Measurements from ENCODE around the gene CFAP54. TPM values are rescaled to one million over a fixed set of nuclear protein-coding genes. Genes with fewer than 3 reads are reported as not detected.
"Not testable (repeated sequence)": the region's sequence is repeated elsewhere in the genome, so short reads cannot be mapped to it uniquely, and the experiment has no call there.

CFAP54 gene
- polyA plus RNA-seq, 3 donors from 2014 or later: 0.13 TPM; not detected in 2

DNA sequence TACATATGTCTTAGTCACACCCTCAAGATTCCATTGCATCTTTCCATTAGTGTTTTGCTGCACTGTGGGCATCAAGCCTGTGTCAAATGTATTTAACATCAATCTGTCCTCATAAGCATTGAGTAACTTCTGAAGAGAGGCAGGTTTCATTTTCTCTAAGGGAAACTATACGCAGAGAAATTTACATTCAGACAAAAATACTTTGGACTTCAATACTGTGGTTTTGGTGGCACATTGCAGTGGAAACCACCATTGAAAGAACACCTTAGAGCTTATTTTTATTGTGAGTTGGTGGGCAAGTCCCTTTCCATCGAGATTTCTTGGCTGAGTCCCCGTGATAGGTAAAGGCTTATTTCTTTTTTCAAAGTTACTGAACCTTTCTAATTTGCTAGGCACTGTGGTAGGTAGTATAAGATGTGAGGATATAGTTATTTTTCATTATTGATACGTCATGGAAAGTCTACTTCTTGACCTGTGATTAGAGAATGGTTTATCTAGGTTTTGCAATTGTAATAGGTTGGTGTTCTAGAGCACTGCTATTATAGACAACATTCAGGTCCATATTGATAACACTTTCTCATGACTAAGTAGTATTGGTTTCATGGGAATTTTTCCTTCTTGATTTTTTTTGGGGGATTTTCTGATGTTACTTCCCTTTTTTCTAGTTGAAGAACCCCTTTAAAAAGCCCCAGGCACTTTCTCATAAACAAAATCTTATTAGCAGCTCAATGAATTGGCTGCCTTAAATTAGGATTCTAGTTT is 81.9 kb downstream of the CFAP54 start:
- no peaks in the 10 kb centered on the region for H3K36me3 Mint-ChIP-seq
- peak overlapping the region in 1 of 5 donors; percentile 32 for H3K4me3 Mint-ChIP-seq
- no peaks in the 10 kb centered on the region for H3K9me3 Mint-ChIP-seq
- H3K4me1 Mint-ChIP-seq: no peaks in the 10 kb centered on the region
- DNase-seq: no peak
- H3K27ac Mint-ChIP-seq: no peak overlapping the region
- H3K27me3 Mint-ChIP-seq (ENCODE audit: low read depth in 3 of 3): peaks cover 2 to 8% (median 8%) of the 10 kb centered on the region in 3 donors

DNA sequence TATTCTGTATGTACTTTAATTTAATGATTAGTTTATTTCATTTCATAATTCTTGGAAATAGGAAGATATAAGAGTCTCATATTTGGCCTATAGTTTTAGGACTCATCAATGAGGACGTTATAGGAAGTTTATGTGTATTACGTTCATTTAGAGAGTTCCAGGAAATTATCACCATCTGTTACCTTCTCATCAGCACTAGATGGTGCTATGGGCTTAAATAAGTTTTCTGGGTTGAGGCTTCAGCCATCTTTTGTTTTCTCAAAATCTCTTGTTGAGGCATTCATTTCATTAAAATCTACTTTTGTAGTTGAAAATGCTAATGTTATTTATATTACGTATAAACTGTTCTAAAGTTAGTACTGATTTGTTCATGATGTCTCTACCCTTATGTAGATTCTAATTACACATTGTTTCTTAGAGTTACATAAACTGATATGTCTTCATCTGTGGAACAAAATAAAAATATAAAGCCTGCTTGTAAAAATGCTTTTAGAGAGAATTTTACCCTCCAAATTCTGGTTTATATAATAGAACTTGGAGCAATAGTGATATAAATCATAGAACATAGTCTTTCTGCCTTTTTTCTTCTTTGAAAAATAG is 89.2 kb downstream of the CFAP54 start:
- H3K4me1 Mint-ChIP-seq: no peaks in the 10 kb centered on the region
- peak; percentile 37 to 51 (median 45) for DNase-seq
- peaks cover 0 to 4% (median 0%) of the 10 kb centered on the region in 3 donors for H3K27me3 Mint-ChIP-seq (ENCODE audit: low read depth in 3 of 3)
- no peak overlapping the region for H3K4me3 Mint-ChIP-seq
- no peak overlapping the region for H3K27ac Mint-ChIP-seq
- no peaks in the 10 kb centered on the region for H3K9me3 Mint-ChIP-seq
- no peaks in the 10 kb centered on the region for H3K36me3 Mint-ChIP-seq

DNA sequence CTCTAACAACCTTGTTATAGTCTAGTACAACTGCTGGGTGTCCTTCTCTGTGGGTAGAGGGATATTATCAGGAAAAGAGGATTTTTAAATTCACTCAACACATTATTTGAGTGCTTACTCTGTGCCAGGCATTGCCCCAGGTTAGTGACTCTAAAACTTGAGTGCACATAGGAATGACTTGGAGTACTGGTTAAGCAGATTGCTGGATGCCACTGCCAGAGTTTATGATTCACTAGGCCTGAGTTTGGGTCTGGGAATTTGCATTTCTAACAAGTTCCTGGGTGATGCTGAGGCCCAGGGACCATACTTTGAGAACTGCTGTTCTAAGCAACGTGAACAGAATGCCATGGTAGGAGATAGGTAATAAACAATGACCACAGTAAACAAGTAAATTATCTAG is 96.6 kb downstream of the CFAP54 start:
- peaks cover 4 to 6% (median 5%) of the 10 kb centered on the region in 3 donors for H3K27me3 Mint-ChIP-seq (ENCODE audit: low read depth in 3 of 3)
- H3K36me3 Mint-ChIP-seq: no peaks in the 10 kb centered on the region
- no peak overlapping the region for H3K4me3 Mint-ChIP-seq
- H3K4me1 Mint-ChIP-seq: no peaks in the 10 kb centered on the region
- DNase-seq: no peak
- peaks cover 0 to under 1% (median 0%) of the 10 kb centered on the region in 6 donors for H3K9me3 Mint-ChIP-seq
- no peak overlapping the region for H3K27ac Mint-ChIP-seq

DNA sequence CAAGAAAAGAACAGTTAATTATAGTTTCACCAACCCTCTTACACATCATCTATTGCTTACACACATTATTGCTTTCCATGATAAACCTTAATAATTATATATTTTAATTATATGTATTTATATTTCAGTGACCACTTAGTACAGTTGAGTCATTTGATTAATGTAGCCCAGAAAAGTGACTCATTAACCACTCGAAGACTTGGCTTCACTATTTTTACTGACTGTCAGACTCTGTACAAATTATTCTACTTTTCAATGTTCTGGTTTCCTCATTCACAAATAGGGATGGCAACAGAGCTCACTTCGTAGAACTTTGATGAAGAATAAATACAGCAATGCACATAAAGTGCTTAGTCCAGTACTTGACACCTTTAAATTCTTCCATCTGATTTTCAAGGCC is 98.3 kb downstream of the CFAP54 start:
- Mint-ChIP-seq H3K4me3 (no peak overlapping the region), H3K36me3 (no peaks in the 10 kb centered on the region), H3K27ac (no peak overlapping the region), H3K27me3 (ENCODE audit: low read depth in 3 of 3) (peaks cover 4 to 7% (median 6%) of the 10 kb centered on the region in 3 donors), H3K4me1 (no peaks in the 10 kb centered on the region), H3K9me3 (peaks cover 0 to 2% (median 0%) of the 10 kb centered on the region in 6 donors)
- no peak for DNase-seq

DNA sequence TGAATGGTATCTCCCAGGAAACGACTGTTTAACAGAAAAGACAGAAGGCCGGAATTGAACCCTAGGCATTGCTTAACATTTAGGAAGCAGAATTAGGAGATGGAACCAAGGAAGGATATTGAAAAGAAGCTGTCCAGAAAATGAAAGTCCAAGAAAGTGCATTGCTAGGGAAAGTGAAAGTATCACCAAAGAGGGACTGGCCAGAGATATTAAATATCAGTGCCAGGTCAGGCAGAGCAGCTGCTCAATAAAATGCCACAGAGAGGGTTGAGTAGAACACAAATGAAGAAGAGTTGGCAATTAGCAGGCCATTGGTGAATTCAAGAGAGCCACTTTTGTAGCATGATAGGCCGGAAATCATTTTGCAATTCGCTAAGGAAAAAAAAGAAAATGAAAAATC is 101.6 kb downstream of the CFAP54 start:
- DNase-seq: no peak
- Mint-ChIP-seq H3K9me3 (peaks cover 0 to 2% (median 0%) of the 10 kb centered on the region in 6 donors), H3K4me3 (no peak overlapping the region), H3K4me1 (no peaks in the 10 kb centered on the region), H3K27me3 (ENCODE audit: low read depth in 3 of 3) (peaks cover 0 to 10% (median 4%) of the 10 kb centered on the region in 3 donors), H3K36me3 (no peaks in the 10 kb centered on the region), H3K27ac (no peak overlapping the region)

DNA sequence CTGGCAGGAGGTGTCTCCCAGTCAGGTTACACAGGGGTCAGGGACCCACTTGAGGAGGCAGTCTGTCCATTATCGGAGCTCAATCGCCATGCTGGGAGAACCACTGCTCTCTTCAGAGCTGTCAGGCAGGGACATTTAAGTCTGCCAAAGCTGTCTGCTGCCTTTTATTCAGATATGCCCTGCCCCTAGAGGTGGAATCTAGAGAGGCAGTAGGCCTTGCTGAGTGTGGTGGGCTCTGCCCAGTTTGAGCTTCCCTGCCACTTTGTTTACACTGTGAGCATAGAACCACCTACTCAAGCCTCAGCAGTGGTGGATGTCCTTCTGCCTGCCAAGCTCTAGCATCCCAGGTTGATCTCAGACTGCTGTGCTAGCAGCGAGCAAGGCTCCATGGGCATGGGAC is 115.0 kb downstream of the CFAP54 start:
- not testable (repeated sequence) for DNase-seq, H3K4me1 Mint-ChIP-seq, H3K27ac Mint-ChIP-seq, H3K4me3 Mint-ChIP-seq, H3K9me3 Mint-ChIP-seq, H3K36me3 Mint-ChIP-seq
- peaks cover 0 to 16% (median 6%) of the 10 kb centered on the region in 3 donors for H3K27me3 Mint-ChIP-seq (ENCODE audit: low read depth in 3 of 3)

DNA sequence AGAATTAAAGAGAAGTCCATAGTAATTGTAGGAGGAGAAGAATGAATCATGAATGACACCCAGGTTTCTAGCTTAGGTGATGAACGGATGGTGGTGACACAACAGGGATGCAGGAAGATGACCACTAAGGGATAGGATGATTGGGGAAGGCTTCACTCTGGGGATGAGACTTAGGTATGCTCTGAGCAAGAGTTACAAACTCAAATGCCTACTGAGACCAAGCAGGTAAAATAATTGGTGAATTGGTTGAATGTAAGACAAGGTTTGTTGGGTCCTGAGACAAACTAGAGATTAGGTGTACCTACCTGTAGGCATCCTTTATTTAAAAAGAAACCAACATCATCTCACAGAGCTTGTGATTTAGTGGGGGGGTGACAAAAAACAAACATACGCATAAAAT is 116.3 kb downstream of the CFAP54 start:
- no peak for DNase-seq

DNA sequence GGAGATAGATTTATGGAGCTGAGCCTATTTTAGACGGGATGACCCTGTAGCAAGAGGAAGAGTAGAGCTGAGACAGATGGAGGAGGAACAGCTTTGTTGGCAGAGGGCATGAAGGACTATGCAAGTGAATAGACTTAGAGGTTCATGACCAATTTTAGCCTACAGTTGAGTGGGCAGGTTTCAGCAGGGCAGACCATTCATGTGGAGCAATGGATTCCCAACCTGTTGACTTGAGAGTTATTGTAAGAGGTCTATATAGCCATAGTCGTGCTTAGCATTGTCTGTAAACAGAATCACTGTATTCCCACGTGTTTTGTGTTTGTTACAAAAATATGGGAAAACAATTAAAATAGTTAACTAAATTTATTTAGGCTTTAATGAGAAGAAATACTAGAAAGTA is 116.8 kb downstream of the CFAP54 start:
- H3K27me3 Mint-ChIP-seq (ENCODE audit: low read depth in 3 of 3): peaks cover 0 to 15% (median 5%) of the 10 kb centered on the region in 3 donors
- H3K4me3 Mint-ChIP-seq: no peak overlapping the region
- H3K9me3 Mint-ChIP-seq: peaks cover 0 to 5% (median 0%) of the 10 kb centered on the region in 6 donors

More for the DNA sequence above, 116.3 kb downstream of the CFAP54 start:
- no peak overlapping the region for H3K4me3 Mint-ChIP-seq
- no peak overlapping the region for H3K27ac Mint-ChIP-seq
- H3K36me3 Mint-ChIP-seq: no peaks in the 10 kb centered on the region
- H3K27me3 Mint-ChIP-seq (ENCODE audit: low read depth in 3 of 3): peaks cover 0 to 15% (median 5%) of the 10 kb centered on the region in 3 donors
- H3K4me1 Mint-ChIP-seq: no peaks in the 10 kb centered on the region
- H3K9me3 Mint-ChIP-seq: peaks cover 0 to 5% (median 0%) of the 10 kb centered on the region in 6 donors

DNA sequence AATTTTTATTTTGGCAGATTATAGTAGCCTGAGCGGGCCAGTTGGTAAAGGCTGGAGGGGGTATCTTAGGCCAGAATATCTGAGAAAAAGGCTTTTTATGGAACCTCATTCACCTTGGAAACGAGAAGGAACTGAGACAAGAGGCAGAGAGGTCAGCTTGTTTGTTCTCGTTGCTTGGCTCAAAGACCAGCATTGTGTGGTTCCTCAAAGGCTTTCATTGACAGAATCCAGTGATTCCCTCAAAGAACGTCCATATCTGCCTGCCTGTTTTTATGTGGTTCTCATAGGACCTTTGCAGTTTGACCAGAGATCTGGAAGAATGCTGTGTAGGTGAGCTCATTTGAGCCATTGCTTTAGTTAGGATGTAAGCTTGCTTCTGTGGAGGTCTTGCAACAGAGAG is 117.3 kb downstream of the CFAP54 start:
- Mint-ChIP-seq H3K4me1 (no peaks in the 10 kb centered on the region), H3K9me3 (peaks cover 0 to 5% (median under 1%) of the 10 kb centered on the region in 6 donors), H3K4me3 (no peak overlapping the region), H3K27me3 (ENCODE audit: low read depth in 3 of 3) (peaks cover 0 to 16% (median 7%) of the 10 kb centered on the region in 3 donors), H3K36me3 (no peaks in the 10 kb centered on the region), H3K27ac (no peak overlapping the region)
- no peak for DNase-seq

More for the DNA sequence above, 116.8 kb downstream of the CFAP54 start:
- no peak for DNase-seq
- Mint-ChIP-seq H3K27ac (no peak overlapping the region), H3K4me1 (no peaks in the 10 kb centered on the region), H3K36me3 (no peaks in the 10 kb centered on the region)

DNA sequence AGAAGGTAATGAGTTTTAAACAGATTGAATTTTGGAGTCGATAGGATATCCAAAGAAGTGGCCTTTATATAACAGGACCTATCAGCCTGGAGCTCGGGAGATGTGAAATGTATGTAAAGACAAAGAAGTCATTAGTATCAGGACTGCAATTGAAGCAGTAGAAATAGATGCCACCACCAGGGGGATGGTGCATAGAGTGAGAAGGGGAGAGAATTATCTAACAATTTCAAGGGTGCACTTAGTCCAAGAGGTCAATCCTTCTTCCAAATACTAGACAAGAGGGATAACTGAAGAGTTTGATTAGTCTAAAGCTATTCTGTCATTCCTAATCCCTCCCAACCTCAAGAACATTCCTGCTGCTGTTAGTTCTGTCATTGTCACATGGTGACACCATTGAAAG is 127.8 kb downstream of the CFAP54 start:
- no peaks in the 10 kb centered on the region for H3K4me1 Mint-ChIP-seq
- H3K27me3 Mint-ChIP-seq (ENCODE audit: low read depth in 3 of 3): peaks cover 0 to 7% (median 6%) of the 10 kb centered on the region in 3 donors
- no peak overlapping the region for H3K27ac Mint-ChIP-seq
- H3K36me3 Mint-ChIP-seq: no peaks in the 10 kb centered on the region
- peaks cover 0 to 7% (median 0%) of the 10 kb centered on the region in 6 donors for H3K9me3 Mint-ChIP-seq
- no peak overlapping the region for H3K4me3 Mint-ChIP-seq
- no peak for DNase-seq

DNA sequence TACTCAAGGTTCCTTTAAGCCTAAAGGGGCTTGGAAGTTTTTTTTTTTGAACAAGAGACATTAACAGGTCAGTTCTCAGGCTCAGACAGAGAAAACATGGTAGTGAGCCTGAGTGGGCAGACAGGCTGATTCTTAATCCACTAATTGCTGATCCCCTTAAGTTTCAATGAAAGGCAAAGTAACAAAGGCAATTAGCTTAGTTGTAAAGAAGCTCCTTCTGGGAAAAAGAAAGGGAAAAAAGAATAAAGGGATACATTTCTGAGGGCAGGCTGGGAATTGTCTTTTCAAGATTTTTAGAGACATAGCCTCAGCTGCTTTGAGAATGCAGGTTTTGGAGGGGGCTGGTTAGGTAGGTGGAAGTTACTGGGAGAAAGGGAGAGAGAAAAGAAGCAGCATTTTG is 133.8 kb downstream of the CFAP54 start:
- Mint-ChIP-seq H3K4me1 (no peaks in the 10 kb centered on the region), H3K4me3 (no peak overlapping the region), H3K36me3 (no peaks in the 10 kb centered on the region), H3K9me3 (no peaks in the 10 kb centered on the region), H3K27me3 (ENCODE audit: low read depth in 3 of 3) (peaks cover 0 to 11% (median 5%) of the 10 kb centered on the region in 3 donors), H3K27ac (no peak overlapping the region)
- DNase-seq: no peak

DNA sequence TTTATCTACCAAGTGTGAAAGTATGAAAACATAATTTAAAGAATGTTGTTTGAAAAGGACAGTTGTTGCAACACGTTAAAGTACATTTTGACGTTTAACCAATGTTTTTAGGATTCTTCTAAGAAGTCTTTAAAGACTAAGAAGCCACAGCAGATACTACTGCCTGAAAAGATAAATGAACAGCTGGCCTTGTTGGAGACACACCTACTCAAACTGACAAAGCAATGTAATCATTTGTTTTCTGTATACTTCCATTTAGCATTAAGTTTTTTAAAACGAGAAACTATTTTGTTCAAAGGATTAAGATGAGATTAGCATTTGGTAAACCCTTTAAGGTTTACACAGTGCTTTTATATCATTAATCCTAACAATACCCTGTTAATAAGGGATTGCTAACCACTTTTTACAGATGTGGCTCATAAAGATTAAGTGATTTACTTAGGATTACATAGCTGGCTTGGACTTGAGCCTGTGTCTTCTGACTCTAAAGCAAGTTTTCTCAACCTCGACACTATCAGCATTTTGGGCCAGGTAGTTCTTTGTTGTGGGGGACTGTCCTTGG is 134.4 kb downstream of the CFAP54 start:
- no peaks in the 10 kb centered on the region for H3K9me3 Mint-ChIP-seq
- H3K27me3 Mint-ChIP-seq (ENCODE audit: low read depth in 3 of 3): peaks cover 0 to 10% (median 5%) of the 10 kb centered on the region in 3 donors
- no peaks in the 10 kb centered on the region for H3K36me3 Mint-ChIP-seq
- H3K27ac Mint-ChIP-seq: no peak overlapping the region
- no peak overlapping the region for H3K4me3 Mint-ChIP-seq
- DNase-seq: no peak
- no peaks in the 10 kb centered on the region for H3K4me1 Mint-ChIP-seq

DNA sequence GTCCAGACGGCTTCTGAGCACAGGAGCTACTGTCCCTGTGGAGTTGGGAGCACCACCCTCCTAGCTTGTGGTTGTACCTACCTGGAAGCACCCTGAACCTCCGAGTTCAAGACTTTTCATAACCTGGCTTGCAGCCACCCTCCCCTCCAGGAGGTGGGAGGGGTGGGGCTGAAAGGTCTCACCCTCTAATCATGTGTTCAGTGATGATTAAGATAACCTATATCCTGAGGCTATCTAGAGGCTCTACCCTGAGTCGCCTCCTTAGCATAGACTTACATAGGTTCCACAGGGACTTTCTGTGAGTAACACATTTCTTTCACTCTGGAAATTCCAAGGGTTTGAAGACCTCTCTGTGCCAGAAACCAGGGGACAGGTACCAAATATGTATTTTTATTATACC is 146.5 kb downstream of the CFAP54 start:
- Mint-ChIP-seq H3K4me3 (no peak overlapping the region), H3K27ac (no peak overlapping the region), H3K9me3 (peaks cover 0 to 2% (median 0%) of the 10 kb centered on the region in 6 donors), H3K36me3 (no peaks in the 10 kb centered on the region), H3K27me3 (ENCODE audit: low read depth in 3 of 3) (peaks cover 0 to 2% (median 0%) of the 10 kb centered on the region in 3 donors), H3K4me1 (no peaks in the 10 kb centered on the region)
- no peak for DNase-seq

DNA sequence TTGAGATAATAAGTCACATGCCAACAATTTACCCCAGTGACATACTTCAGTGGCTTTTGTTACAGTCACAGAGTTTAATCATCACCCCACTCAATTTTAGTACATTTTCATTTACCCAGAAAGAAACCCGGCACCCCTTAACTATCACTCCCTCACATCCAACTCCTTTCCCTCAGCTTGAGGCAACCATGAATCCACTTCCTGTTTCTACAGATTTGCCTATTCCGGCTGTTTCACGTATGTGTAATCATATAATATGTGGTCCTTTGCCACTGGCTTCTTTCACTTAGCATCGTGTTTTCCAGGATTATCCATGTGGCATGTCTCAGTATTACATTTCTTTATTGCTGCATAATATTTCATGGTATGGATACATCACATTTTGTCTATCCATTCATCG is 147.5 kb downstream of the CFAP54 start:
- Mint-ChIP-seq H3K27ac (no peak overlapping the region), H3K4me1 (no peaks in the 10 kb centered on the region), H3K27me3 (ENCODE audit: low read depth in 3 of 3) (peaks cover 0 to 2% (median 1%) of the 10 kb centered on the region in 3 donors), H3K4me3 (no peak overlapping the region), H3K36me3 (no peaks in the 10 kb centered on the region), H3K9me3 (peaks cover 0 to 2% (median 0%) of the 10 kb centered on the region in 6 donors)
- DNase-seq: no peak
